Sigmoid colon (tissue), 4 donors: ENCODE measurements around the gene OSCP1.

Experiments used
- EP300 ChIP-seq, 4 donors: sonication (generic); formaldehyde crosslinking; IDR thresholded peaks; one replicate each; pipeline ENCODE4 v1.6.1; 2017; ENCODE audit warnings: antibody characterized with exemption in 4 of 4
- POLR2A ChIP-seq, 2 donors: fragments of 450-650 bp; IDR thresholded peaks; one replicate each; pipeline ENCODE4 v1.6.1; 2016; ENCODE audit warnings: antibody characterized with exemption in 2 of 2, mild to moderate bottlenecking in 2 of 2, moderate library complexity in 2 of 2
- TF ChIP-seq, protein P1 (sequence below), 4 experiments: fragments of 450-650 bp in 3 of 4; fragments of 200-600 bp in 1 of 4; IDR thresholded peaks; one replicate each; pipeline ENCODE4 v1.5.1; 2016 to 2019; ENCODE audit warnings: antibody characterized with exemption in 4 of 4, mild to moderate bottlenecking in 3 of 4, moderate library complexity in 2 of 4

DNA sequence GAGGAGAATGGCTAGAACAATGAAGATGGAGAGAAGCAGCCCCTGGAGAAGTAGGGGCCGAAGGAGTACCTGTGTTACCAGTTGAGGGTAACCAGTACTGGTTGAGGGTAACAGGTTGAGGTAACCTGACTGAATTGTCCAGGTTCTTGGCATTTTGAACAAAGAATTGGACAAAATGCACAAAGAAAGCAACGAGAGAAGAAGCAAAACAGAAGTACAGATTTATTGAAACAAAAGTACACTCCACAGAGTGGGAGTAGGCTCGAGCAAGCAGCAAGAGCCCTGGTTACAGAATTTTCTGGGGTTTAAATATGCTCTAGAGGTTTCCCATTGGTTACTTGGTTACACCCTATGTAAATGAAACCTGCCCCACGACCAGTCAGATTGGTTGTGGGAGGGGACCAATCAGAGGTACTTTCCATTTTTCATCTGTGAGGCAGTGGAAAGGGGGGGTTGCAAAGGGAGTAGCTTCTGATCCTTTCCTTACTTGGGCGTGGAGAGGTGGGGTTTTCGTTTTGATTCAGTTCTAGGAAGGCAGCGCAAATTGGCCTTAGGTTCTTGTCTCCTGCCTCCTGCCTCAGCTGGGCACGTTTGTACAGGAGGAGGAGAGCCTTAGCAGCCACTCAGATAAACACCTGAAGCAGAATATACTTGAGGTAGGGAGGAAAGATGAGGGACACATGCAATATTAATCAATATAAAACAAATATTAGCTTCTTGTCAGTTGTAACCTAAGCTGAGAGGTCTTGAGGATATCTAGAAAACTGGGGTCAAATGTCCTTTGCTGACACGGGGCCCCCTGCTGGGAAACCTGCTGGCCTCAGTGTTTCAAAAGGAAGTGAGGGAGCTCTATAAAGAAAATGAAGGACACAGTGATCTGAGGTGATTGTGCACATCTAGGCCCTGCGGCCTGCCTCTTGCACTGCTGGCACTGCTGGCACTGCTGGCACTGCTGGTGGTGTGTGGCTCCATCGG is 38.3 kb downstream of the OSCP1 start:
- TF ChIP-seq POLR2A (IDR thresholded peaks at IDR 0.05) (no peak), EP300 (IDR thresholded peaks at IDR 0.05) (no peak)
- TF ChIP-seq, protein P1, sequence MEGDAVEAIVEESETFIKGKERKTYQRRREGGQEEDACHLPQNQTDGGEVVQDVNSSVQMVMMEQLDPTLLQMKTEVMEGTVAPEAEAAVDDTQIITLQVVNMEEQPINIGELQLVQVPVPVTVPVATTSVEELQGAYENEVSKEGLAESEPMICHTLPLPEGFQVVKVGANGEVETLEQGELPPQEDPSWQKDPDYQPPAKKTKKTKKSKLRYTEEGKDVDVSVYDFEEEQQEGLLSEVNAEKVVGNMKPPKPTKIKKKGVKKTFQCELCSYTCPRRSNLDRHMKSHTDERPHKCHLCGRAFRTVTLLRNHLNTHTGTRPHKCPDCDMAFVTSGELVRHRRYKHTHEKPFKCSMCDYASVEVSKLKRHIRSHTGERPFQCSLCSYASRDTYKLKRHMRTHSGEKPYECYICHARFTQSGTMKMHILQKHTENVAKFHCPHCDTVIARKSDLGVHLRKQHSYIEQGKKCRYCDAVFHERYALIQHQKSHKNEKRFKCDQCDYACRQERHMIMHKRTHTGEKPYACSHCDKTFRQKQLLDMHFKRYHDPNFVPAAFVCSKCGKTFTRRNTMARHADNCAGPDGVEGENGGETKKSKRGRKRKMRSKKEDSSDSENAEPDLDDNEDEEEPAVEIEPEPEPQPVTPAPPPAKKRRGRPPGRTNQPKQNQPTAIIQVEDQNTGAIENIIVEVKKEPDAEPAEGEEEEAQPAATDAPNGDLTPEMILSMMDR (IDR thresholded peaks at IDR 0.05): no peak
